HG02885 (cell line): ENCODE results near the gene PIWIL4.

Source experiments
- ATAC-seq: cut with Tn5 transposase; IDR thresholded peaks from one replicate; pipeline ENCODE4 v1.9.1; 2021; ENCODE audit warnings: mild to moderate bottlenecking; ENCODE audit not compliant: unreplicated experiment, poor library complexity

PIWIL4 gene

DNA sequence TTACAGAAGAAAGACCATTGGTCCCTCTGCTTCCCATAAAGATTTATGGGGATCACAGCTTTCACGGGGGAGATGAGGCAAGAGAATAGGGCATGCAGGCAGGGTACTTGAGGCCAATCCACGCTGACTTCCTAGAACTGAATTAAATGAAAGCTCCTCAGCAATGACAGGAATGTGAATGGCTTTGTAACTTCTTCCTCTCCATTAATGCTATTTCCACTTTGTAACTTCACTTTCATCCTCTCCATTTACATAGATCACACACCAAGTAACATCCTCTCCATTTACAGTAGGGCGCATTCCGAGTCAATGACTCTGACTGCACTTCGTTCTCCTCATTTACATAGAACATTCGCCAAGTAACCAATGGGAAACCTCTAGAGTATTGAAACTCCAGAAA, 89.8 kb downstream of the PIWIL4 start:
- no peak for ATAC-seq

DNA sequence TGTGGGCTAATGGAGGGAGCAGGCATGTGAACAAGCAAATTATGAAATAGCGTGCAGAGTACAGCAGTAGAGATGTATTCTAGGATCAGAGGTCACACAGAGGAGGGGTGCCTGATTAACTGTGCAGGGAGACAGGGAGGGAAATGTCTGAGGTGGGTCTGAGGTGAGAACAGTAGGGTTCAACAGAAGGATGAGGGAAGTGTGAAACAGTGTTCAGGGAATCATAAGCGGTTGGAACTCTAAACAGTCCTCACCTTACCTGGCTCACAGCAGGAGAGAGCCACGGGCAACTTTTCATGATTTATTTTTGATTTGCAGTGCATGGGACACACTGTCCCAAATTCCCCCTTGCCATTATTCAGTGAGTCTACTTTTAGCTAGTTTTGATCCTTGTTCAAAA, 90.5 kb downstream of the PIWIL4 start:
- ATAC-seq, result no peak

DNA sequence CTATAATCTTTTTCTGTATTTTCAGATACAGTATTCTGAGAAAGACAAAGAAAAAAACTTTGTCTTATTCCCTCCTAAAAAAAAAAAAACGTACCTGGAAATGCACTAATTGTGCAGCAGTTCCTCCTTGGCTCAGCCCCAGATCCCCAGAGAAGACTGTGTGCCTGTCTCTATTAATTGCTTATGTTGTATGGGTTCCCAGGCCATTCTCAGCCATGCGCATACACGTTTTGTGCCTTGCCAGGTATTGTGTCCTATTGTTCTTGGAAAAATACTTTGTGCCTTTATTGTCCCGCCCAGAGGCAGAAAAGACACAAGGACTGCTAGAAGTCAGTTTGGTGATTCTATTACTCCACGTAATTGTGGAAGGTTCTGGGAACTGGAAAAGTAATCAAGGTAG, 91.2 kb downstream of the PIWIL4 start:
- no peak for ATAC-seq

DNA sequence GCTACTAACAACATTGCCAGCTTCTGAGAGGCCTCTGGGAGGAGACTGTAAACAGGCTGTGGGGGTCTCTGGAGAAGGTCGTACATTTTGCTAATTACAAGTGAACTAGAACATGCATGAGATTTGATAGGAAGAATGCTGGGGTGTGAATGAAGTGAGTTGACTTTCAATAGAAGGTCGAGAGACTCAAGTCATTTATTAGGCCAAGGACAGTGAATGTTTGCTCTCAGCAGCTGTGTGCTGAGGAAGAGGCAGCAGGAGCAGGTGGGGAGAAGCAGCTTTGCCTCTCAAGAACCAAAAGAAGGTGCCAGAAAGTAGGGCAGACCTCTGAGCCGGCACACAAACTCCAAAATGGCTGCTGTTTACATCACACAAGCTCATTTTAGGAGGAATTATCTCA, 91.7 kb downstream of the PIWIL4 start:
- ATAC-seq, result no peak

DNA sequence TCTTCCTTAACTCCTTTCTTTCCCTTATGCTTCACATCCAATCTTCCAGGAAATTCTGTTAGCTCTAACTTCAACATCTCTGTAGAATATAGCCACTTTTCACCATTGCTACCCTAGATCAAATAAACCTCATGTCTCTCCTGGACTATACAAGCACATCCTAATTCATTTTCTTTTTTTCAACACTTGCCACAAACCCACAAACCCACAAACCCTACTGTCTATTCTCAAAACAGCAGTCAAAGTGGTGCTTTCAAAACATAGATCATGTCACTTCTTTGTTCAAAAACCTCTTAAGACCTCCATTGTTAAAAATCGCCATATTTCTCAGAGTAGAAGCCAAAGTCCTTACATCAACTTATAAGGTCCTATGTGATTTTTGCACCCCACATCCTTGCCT, 94.3 kb downstream of the PIWIL4 start:
- no peak for ATAC-seq

DNA sequence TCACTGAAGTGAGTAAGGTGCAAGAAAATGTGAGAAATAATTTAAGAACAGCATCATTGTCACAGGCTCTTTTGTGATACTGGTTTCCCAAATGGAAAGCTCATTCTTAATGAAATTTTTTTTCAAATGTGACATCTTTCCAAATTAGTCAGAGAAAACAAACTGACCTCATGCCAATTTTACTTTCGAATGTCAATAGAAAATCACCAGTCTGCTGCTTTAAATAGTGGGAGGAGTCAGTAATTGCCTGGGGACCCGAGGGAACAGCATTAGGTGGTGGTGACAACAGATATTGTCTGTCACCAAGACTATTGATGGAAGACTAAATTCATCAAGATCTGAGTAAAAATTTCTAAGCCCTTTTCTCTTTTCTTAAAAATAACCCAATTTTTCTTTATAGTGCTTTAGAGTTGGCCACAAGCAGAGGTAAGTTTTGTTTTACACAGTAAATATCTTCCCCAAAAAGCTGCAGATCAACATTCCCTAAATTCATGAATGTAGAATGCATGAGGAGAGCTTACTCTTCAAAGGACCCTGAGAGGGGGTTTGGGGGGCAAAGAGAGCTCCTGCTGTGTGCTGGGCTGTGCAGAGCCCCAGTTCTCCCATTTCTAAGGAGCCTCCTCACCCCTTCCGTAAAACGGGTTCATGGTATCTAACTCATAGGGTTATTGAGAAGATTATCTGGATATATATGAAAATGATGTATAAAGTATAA, 95.1 kb downstream of the PIWIL4 start:
- ATAC-seq, result no peak

DNA sequence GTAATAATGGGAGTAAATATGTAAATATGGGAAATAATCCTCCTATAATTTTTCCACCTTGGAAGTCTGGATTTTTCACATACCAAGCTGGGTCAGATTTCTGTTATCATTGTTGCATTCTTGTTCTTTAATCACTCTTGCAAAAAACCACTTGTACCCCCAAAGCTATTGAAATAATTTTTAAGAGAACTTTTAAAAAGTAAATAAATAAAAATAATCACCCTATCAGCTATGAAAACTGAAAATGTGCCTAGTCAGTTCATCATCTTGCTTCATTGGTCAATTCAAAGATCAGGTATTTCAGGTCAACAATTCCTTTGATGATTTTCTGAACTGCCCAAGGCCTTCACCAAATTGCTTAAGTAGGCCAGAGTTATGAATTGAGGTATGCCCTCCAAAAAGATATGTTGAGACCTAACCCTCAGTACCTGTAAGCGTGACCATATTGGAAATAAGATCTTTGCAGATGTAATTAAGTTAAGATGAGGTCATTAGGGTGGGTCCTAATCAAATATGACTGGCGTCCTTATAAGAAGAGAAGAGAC, 95.8 kb downstream of the PIWIL4 start:
- ATAC-seq, result no peak

DNA sequence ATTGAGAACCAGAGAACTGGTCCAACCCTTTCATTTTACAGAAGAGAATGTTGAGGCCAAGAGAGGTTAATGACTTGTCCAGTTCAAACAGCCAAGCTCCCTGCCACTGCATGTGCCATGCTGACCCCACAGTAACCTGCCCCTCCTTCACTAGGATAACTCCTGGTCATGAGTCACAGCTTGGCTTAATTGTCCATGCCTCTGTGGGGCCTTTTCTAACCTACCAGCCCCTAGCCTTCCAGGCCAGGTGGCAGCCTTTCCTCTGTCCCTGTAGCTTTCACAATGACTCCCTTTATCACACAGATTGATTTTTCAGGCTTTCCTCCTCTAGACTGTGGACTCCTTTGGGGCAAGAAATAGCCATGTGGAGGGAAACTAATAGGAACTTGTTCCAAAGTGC, 97.2 kb downstream of the PIWIL4 start:
- ATAC-seq, result no peak

DNA sequence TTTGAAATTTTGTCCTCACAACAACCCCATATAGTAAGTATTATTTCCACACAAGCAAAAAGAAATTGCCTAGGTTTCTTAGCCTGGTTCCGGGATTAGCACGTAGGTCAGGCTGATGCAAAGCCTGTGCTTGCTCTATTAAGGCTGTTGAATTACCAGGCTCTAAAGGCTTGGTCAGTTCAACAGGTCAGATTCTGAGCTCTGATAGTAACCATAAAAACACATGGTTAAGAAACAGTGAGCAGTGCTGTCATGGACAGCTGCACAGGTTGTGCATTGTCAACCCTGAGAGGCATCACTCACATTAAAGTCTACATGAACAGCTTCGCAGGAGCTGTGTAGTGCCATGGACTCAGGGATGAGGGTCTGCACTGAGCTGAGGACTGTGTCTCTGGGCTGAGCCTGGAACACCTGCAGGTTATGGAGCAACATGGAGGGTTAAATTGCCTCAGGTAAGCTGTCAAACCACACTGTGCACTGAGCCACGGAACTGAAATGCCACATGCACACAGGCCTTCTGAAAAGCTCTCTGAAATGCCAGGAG, 98.0 kb downstream of the PIWIL4 start:
- no peak for ATAC-seq

DNA sequence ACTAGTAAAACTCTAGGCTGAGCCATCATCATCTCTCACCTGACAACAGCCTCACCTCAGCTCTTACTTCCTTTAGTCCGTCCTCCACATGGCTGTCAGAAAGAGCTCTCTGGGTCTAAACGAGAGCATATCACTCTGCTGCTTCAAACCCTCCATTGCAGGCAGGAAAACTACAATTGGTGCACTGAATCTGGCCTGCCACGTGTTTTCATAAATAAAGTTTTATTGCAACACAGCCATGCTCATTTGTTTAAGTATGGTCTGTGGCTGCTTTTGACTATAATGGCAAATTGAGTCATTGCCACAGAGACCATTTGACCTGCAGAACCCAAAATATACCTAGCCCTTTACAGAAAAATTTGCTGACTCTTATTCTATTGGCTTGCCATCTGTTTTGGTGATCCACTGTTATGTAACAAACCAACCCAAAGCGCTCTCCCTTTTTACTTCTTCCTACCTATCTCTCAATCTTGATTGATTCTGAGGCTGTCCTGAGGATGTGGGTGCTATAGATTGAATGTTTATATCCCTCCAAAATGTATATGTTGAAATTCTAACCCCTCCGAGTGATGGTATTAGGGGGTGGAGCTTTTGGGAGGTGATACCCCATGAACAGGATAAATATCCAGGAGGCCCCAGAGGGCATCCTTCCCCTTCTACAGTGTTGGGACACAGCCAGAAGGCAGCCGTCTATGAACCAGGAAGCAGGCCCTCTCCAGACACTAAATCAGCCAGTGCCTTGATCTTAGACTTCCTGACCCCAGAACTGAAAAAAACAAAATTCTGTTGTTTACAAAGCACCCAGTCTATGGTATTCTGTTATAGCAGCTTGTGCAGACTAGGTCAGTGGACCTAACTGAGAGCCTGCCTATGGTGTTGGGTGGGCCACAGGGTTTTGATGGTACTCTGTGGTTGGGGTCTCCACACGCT, 99.9 kb downstream of the PIWIL4 start:
- ATAC-seq, result no peak

DNA sequence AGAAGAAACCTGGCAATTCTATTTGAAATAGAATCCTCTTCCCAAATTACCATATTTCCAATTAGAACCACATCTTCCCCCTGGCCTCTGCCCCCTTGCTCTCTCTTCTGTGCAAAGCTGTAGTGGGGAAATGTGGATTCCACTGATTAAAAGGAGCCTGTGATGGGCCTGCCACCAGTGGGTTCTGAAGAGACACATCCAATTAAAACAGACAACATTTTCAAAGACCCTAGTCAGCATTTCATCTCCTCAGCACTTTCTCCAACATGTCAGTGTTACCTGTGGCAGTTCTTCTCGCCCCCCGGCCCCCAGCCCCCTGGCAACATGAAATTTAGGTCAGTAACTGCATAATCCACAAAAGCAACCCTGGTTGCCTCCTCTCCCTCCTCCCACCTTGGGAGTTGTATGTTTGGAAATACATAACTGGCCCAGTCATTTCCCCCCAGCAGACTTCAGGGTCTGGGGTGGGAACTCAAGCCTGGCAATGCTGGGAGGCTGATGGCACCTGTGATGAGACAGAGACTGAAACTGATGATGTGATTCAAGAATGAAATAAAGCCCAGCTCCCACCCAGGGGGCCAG, 101.1 kb downstream of the PIWIL4 start:
- ATAC-seq, result no peak

DNA sequence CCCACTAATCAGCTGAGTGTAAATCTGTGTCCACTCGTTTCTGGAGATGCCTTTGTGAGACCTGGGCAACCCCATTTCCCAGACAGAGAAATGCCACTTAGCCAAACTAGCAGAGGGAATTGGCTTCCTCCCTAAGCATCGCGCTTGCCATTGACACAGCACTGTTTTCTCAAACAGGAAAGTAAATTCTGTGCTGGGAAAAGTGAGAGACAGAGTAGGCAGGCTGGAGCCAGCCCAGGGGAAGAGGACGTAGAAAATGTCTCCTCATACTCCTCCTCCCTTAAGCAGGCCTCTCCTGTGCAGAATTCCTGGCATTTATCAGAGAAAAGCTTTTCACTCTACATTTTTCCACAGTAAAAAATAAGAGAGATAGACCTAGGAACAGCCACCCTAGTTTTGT, 101.9 kb downstream of the PIWIL4 start:
- ATAC-seq, result no peak
